Esophagus (tissue), 2 donors: ENCODE data around the gene TCP1. TPM values are rescaled to one million over a fixed set of nuclear protein-coding genes. Genes with fewer than 3 reads are reported as not detected.

ENCODE experiments used
- H3K27ac ChIP-seq, 2 donors: one replicate each; pipeline ENCODE4 v1.5.1; 2013; ENCODE audit warnings: low read depth in 2 of 2, mild to moderate bottlenecking in 2 of 2, inconsistent platforms in 1 of 2, low read length in 1 of 2, moderate library complexity in 1 of 2
- H3K27me3 ChIP-seq, 2 donors: one replicate each; pipeline ENCODE4 v1.6.1; 2013; ENCODE audit warnings: low read length in 2 of 2, control low read depth in 1 of 2, mild to moderate bottlenecking in 1 of 2; ENCODE audit not compliant: insufficient read depth in 2 of 2, control insufficient read depth in 1 of 2
- H3K36me3 ChIP-seq, 2 donors: one replicate each; pipeline ENCODE4 v1.6.1; 2013; ENCODE audit warnings: low read length in 1 of 2; ENCODE audit not compliant: control insufficient read depth in 2 of 2, insufficient read depth in 2 of 2
- H3K4me1 ChIP-seq, 2 donors: one replicate each; pipeline ENCODE4 v1.6.1; 2013; ENCODE audit warnings: low read length in 1 of 2; ENCODE audit not compliant: control insufficient read depth in 2 of 2, insufficient read depth in 2 of 2
- H3K4me3 ChIP-seq, 2 donors: one replicate each; pipeline ENCODE4 v1.5.1; 2013; ENCODE audit warnings: low read length in 2 of 2, mild to moderate bottlenecking in 2 of 2, low read depth in 1 of 2, moderate library complexity in 1 of 2
- H3K9me3 ChIP-seq, 2 donors: one replicate each; pipeline ENCODE4 v1.6.1; 2013; ENCODE audit warnings: mild to moderate bottlenecking in 2 of 2, low read depth in 1 of 2, low read length in 1 of 2, moderate library complexity in 1 of 2; ENCODE audit not compliant: control insufficient read depth in 2 of 2, insufficient read depth in 1 of 2
- WGBS, 2 donors: extraction: QIAGEN DNeasy Blood & Tissue Kit; methylation state at CpG; one replicate each; pipeline ENCODE4 v1.1.7; 2013; 5-methylcytosine and 5-hydroxymethylcytosine counted together
- polyA plus RNA-seq, 2 donors: library from polyadenylated mRNA; stranded (reverse); fragments of 200-250 nt; gene quantifications; one replicate each; pipeline ENCODE4 v1.2.3, GENCODE V29; 2013
- donor health status: healthy with polysubstance abuse.
- donor health status: Bipolar disorder and iron deficiency.

Gene TCP1
- 10 to 100 TPM; 71.3 to 93.6 TPM for polyA plus RNA-seq

DNA sequence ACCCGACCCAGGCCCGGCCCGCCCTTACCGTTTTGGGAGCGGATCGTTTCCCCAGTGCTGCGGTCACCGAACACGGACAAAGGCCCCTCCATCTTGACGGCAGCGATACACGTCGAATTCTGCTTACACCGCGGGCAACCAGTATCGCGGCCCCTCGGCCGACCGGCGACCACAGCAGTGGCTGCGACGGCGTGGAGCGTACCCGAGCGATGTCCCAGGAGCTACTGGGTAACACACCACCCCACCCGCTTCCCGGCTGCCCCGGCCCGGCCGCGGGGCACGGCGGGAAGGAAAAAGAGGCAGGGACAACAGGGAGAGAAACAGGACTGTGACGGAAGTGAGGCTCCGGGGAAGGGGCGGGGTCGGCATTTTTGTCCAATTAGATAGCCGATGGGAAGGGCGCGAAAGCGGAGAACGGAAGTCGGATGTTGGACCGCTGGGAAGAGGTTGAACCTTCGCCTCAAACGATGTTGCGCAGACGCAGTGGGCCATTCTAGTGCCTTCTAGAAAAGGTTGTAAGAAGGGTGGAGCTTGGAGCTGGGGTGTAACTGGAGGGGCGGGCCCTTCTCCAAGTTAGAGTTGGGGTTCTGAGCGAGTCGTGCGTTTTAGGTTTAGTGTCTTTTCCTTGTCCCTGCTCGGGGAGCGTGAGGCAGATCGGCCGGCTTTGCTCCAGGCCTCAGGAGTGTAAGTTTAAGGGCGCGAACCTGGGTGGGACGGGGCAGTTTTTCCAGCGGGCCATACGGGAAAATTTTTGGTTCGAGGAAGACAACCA is at the start of gene TCP1:
Gene TCP1, minus strand, starts transcription at position 226 of the 772 bp plus-strand sequence. Its CDS starts 134 bp downstream, at position 92.
- Histone ChIP-seq H3K27me3 (no peaks in the 10 kb centered on the region), H3K9me3 (no peaks in the 10 kb centered on the region), H3K4me1 (no peaks in the 10 kb centered on the region), H3K27ac (peak within 1 kb of the TSS; percentile 98 to 100), H3K4me3 (peak within 1 kb of the TSS; percentile 87 to 93), H3K36me3 (peaks cover 3 to 4% of the 10 kb centered on the region in 2 donors)
- WGBS, 2 donors = 0% methylated on average over 64 of the region's 64 CpGs

DNA sequence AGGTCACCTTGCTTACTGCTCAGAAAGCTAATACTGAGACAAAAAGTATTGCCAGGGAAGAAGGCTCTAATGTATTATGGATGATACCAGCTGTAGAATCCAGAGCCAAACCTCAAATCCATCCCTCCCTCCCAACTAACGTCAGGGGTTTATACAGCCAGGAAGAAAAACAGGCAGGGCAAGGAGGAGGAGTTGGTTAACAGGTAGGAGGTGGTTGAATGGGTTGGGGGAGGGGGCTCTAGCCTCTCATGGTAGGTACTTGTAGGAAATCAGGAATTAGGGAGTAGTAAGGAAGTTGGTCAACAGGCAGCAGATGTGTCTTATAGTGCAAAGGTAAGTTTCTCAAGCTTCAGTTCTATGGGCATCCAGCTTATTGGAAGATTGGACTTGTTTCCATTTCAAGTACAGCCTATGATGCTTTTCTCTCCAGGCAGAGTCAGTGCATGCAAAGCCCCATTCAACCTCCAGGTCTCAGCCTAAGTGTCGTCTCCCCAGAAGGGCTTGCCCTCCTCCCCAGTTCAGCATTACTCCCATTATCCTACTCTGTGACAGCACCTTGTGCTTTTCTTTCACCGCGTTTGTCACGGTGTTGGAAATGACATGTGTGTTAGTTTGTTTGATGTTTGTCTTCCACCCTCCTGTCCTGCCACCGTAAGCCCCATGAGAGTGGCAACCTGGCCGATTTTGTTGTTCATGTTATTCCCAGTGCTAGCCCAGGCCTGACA is 48.8 kb upstream of the TCP1 start:
- H3K27me3 ChIP-seq = no peaks in the 10 kb centered on the region
- H3K27ac ChIP-seq = no peak overlapping the region
- no peaks in the 10 kb centered on the region for H3K9me3 ChIP-seq
- H3K4me1 ChIP-seq = no peaks in the 10 kb centered on the region
- H3K36me3 ChIP-seq = no peaks in the 10 kb centered on the region
- H3K4me3 ChIP-seq = no peak overlapping the region
- WGBS, 2 donors = 77 to 80% methylated on average over 7 of the region's 7 CpGs

DNA sequence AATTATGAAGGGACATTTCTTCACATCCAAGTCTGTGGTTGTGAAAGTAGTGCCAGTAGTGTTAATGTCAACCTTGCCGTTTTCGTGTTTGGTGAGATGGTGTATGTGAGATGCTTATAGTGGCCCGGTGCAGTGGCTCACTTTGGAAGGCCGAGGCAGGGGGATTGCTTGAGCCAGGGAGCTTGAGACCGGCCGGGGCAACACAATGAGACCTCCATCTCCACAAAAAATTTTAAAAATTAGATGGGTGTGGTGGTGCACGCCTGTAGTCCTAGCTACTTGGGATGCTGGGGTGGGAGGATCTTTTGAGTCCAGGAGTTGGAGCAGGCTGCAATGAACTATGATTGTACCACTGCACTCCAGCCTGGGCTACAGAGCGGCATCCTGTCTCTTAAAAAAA is 48.1 kb upstream of the TCP1 start:
- no peaks in the 10 kb centered on the region for H3K27me3 ChIP-seq
- H3K4me1 ChIP-seq = no peaks in the 10 kb centered on the region
- no peaks in the 10 kb centered on the region for H3K36me3 ChIP-seq
- H3K27ac ChIP-seq = no peak overlapping the region
- 81 to 84% methylated on average over 8 of the region's 8 CpGs for WGBS, 2 donors
- H3K4me3 ChIP-seq = no peak overlapping the region
- H3K9me3 ChIP-seq = no peaks in the 10 kb centered on the region

GRCh38 chr6:159836718-159837490 is 47.5 kb upstream of the TCP1 start:
- WGBS, 2 donors = 88 to 89% methylated on average over 28 to 29 of the region's 29 CpGs
- no peak overlapping the region for H3K4me3 ChIP-seq

GRCh38 chr6:159833997-159834603 is 44.7 kb upstream of the TCP1 start:
- Histone ChIP-seq H3K27me3 (no peaks in the 10 kb centered on the region), H3K27ac (no peak overlapping the region), H3K4me3 (no peak overlapping the region), H3K4me1 (no peaks in the 10 kb centered on the region), H3K36me3 (no peaks in the 10 kb centered on the region), H3K9me3 (no peaks in the 10 kb centered on the region)
- 87% methylated on average over 4 to 5 of the region's 5 CpGs for WGBS, 2 donors

More at GRCh38 chr6:159836718-159837490, 47.5 kb upstream of the TCP1 start:
- Histone ChIP-seq H3K27me3 (no peaks in the 10 kb centered on the region), H3K4me1 (no peaks in the 10 kb centered on the region), H3K27ac (no peak overlapping the region), H3K36me3 (no peaks in the 10 kb centered on the region), H3K9me3 (no peaks in the 10 kb centered on the region)

DNA sequence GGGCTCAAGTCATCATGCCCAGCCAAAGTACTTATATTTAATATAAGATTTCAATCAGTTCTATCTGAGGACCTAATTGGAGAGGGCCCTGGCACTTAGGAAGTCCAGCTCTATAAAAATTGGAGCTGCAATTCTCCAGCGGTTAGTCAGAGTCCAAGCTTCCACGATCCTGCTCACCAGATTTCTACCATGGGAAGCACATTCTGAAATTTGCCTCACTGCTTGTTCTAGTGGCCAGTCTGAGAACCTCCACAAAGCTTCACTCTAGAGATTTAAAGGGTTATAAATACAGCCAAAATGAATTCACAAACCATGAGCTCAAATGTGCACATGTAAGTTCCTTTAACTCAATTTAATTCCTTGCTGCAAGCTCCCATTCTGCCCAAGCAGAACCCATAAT is 44.2 kb upstream of the TCP1 start:
- 87 to 91% methylated on average over 2 of the region's 2 CpGs for WGBS, 2 donors
- no peaks in the 10 kb centered on the region for H3K9me3 ChIP-seq
- no peaks in the 10 kb centered on the region for H3K4me1 ChIP-seq
- H3K36me3 ChIP-seq = no peaks in the 10 kb centered on the region
- H3K27ac ChIP-seq = no peak overlapping the region
- H3K27me3 ChIP-seq = no peaks in the 10 kb centered on the region
- no peak overlapping the region for H3K4me3 ChIP-seq

- WGBS, 2 donors = 44 to 62% methylated on average over 4 of the region's 4 CpGs
- Histone ChIP-seq H3K36me3 (no peaks in the 10 kb centered on the region), H3K4me3 (no peak overlapping the region), H3K4me1 (no peaks in the 10 kb centered on the region), H3K27me3 (no peaks in the 10 kb centered on the region), H3K27ac (no peak overlapping the region), H3K9me3 (no peaks in the 10 kb centered on the region)
Observed at GRCh38 chr6:159832946-159833345, 43.5 kb upstream of the TCP1 start.

DNA sequence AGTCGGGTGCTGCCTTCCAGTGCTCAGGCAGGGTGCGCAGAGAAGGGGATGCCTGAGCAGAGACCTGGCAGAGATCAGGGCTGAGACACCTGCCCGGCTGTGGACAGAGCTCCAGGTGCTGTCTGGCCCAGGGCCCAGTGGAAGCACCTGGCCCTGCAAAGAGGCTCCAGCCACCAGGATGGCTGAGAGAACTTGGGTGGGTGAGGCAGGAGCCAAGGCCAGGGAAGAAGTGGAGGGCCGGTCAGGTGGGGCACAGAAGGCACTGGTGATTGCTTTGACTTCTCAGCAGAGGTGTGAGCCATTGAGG is 41.9 kb upstream of the TCP1 start:
- Histone ChIP-seq H3K36me3 (no peaks in the 10 kb centered on the region), H3K27ac (no peak overlapping the region), H3K9me3 (no peaks in the 10 kb centered on the region), H3K27me3 (no peaks in the 10 kb centered on the region), H3K4me1 (no peaks in the 10 kb centered on the region), H3K4me3 (no peak overlapping the region)
- WGBS, 2 donors = 63 to 79% methylated on average over 4 of the region's 4 CpGs
